Measurements from ENCODE around the gene RAB19. TPM values are rescaled to one million over a fixed set of nuclear protein-coding genes. Genes with fewer than 3 reads are reported as not detected.
A peak's percentile ranks its signal among the peaks of the same experiment; 100 is the strongest.

RAB19 gene
- total RNA-seq, 1 experiment from 2014 or later, result 10.8 TPM

- no peak for TF ChIP-seq PRDM15 (CRISPR knock-in tag; IDR thresholded peaks at IDR 0.05)
- TF ChIP-seq OVOL2 (CRISPR knock-in tag; IDR thresholded peaks at IDR 0.05; ENCODE audit: borderline replicate concordance), result no peak
- no peak for TF ChIP-seq ETV6 (CRISPR knock-in tag; IDR thresholded peaks at IDR 0.05)
- no peak for TF ChIP-seq CBFB (CRISPR knock-in tag; IDR thresholded peaks at IDR 0.05; ENCODE audit: low read depth)
Observed at GRCh38 chr7:140375892-140376730, 27.7 kb upstream of the RAB19 start (continued).

- ATAC-seq (no peak), DNase-seq (ENCODE audit: low spot score) (no peak)
- H3K4me1 Mint-ChIP-seq, result no peaks in the 10 kb centered on the region
- peak overlapping the region; percentile 72; the same call in 1 of the 2 replicates for H3K27ac Mint-ChIP-seq
- no peak overlapping the region for H3K4me3 Mint-ChIP-seq
- no peaks in the 10 kb centered on the region for H3K27me3 Mint-ChIP-seq (ENCODE audit: low read depth)
- no peaks in the 10 kb centered on the region for H3K9me3 Mint-ChIP-seq
- TF ChIP-seq CDX4 (CRISPR knock-in tag; IDR thresholded peaks at IDR 0.05; ENCODE audit: borderline replicate concordance), result no peak
- TF ChIP-seq ZNF232 (CRISPR knock-in tag; IDR thresholded peaks at IDR 0.05), result no peak
- TF ChIP-seq SP1 (CRISPR knock-in tag; conservative IDR thresholded peaks at IDR 0.05), result no peak
- TF ChIP-seq ZNF121 (CRISPR knock-in tag; IDR thresholded peaks at IDR 0.05), result peak; percentile 63; the same call in 1 of the 2 replicates
- ChIA-PET POLR2A (no interaction called here), CTCF (interaction anchor here (1.2 to 1.5 kb wide), 2 partner anchors 60 to 93 kb away, joined by 3 to 5 read pairs; no protein-coding TSS in a partner anchor)
- H3K36me3 Mint-ChIP-seq, result peaks cover 28% of the 10 kb centered on the region
Observed at GRCh38 chr7:140383954-140384713, 19.7 kb upstream of the RAB19 start.

- POLR2A ChIA-PET, result no interaction called here
- DNase-seq (ENCODE audit: low spot score) (no peak), ATAC-seq (no peak)
- Mint-ChIP-seq H3K27me3 (ENCODE audit: low read depth) (no peaks in the 10 kb centered on the region), H3K4me1 (no peaks in the 10 kb centered on the region), H3K9me3 (no peaks in the 10 kb centered on the region), H3K27ac (peak overlapping the region; percentile 72), H3K36me3 (peaks cover 19% of the 10 kb centered on the region), H3K4me3 (no peak overlapping the region)
- CTCF ChIA-PET, result interaction anchor here (1.2 kb wide), 1 partner anchor 92 kb away, joined by 3 read pairs; no protein-coding TSS in a partner anchor
- no peak for TF ChIP-seq RELA (CRISPR knock-in tag; IDR thresholded peaks at IDR 0.05; ENCODE audit: borderline replicate concordance)
- no peak for TF ChIP-seq ZBTB43 (CRISPR knock-in tag; IDR thresholded peaks at IDR 0.05)
- TF ChIP-seq NFATC4 (CRISPR knock-in tag; IDR thresholded peaks at IDR 0.05), result no peak
- TF ChIP-seq PRDM15 (CRISPR knock-in tag; IDR thresholded peaks at IDR 0.05), result no peak
- no peak for TF ChIP-seq TP53 (CRISPR knock-in tag; IDR thresholded peaks at IDR 0.05)
- TF ChIP-seq ZNF317 (CRISPR knock-in tag; IDR thresholded peaks at IDR 0.05; ENCODE audit: borderline replicate concordance, low read depth), result no peak
- TF ChIP-seq AR (CRISPR knock-in tag; IDR thresholded peaks at IDR 0.05), result no peak
- no peak for TF ChIP-seq NFE2L1 (CRISPR knock-in tag; IDR thresholded peaks at IDR 0.05)
- no peak for TF ChIP-seq MYBL2 (CRISPR knock-in tag; IDR thresholded peaks at IDR 0.05)
Observed at GRCh38 chr7:140384894-140385545, 18.8 kb upstream of the RAB19 start.
